B cell (primary cell): ENCODE measurements around the gene RECQL. TPM values are rescaled to one million over a fixed set of nuclear protein-coding genes. Genes with fewer than 3 reads are reported as not detected.

Experiments used
- ATAC-seq: fragments of 200-7000 bp; cut with Tn5 transposase; one replicate; pipeline ENCODE4 v1.10.0; 2021; ENCODE audit warnings: low read depth, mild to moderate bottlenecking, moderate number of reproducible peaks, moderate library complexity
- CTCF ChIA-PET: fragments of 350-600 bp; sonication (Branson Sonifier 250); formaldehyde crosslinking; loops from one replicate; lab custom pipeline; 2021; ENCODE audit warnings: antibody characterized with exemption, inconsistent platforms; lab: Charles Lee
- POLR2A ChIA-PET: fragments of 350-600 bp; sonication (Branson Sonifier 250); formaldehyde crosslinking; loops from one replicate; lab custom pipeline; 2021; ENCODE audit warnings: antibody characterized with exemption; lab: Charles Lee
- DNase-seq: peaks from one replicate; pipeline ENCODE4 v3.0.0; 2013
- H2AFZ ChIP-seq: 2 replicates; pipeline ENCODE4 v1.6.1; 2012; ENCODE audit warnings: mild to moderate bottlenecking, low read depth, low read length; ENCODE audit not compliant: insufficient read depth, poor library complexity, severe bottlenecking
- H3K27ac ChIP-seq, 2 donors: 1 replicate in 1 of 2; 2 replicates in 1 of 2; pipeline ENCODE4 v1.5.1; 2012 to 2013; ENCODE audit warnings: low read length in 2 of 2, mild to moderate bottlenecking in 2 of 2, moderate library complexity in 1 of 2
- H3K27me3 ChIP-seq, 4 experiments: fragments of 200-600 bp in 1 of 4; sonication (generic) in 1 of 4; replicated peaks in 1 of 4; 1 replicate in 2 of 4; 2 replicates in 2 of 4; pipeline versions ENCODE4 v1.6.1 to v1.7.0; 2013 to 2016; ENCODE audit warnings: low read length in 3 of 4, mild to moderate bottlenecking in 2 of 4, mixed read lengths in 1 of 4, moderate library complexity in 1 of 4; ENCODE audit not compliant: insufficient read depth in 4 of 4, control insufficient read depth in 3 of 4; ENCODE audit errors: control extremely low read depth in 1 of 4
- H3K36me3 ChIP-seq, 2 experiments: replicated peaks in 1 of 2; 1 replicate in 1 of 2; 2 replicates in 1 of 2; pipeline versions ENCODE4 v1.6.1 to v1.7.1; 2013; ENCODE audit warnings: low read length in 1 of 2; ENCODE audit not compliant: insufficient read depth in 2 of 2, control insufficient read depth in 1 of 2; ENCODE audit errors: control extremely low read depth in 1 of 2, extremely low read depth in 1 of 2
- H3K4me1 ChIP-seq, 2 donors: fragments of 200-600 bp in 1 of 2; sonication (generic) in 1 of 2; 1 replicate in 1 of 2; 2 replicates in 1 of 2; pipeline versions ENCODE4 v1.5.1 to v1.6.1; 2013 to 2017; ENCODE audit warnings: low read length in 2 of 2; ENCODE audit not compliant: control insufficient read depth in 2 of 2, insufficient read depth in 2 of 2
- H3K4me2 ChIP-seq: replicated peaks from 2 replicates; pipeline ENCODE3; 2012; ENCODE audit warnings: mild to moderate bottlenecking, low read depth, low read length; ENCODE audit not compliant: poor library complexity, severe bottlenecking
- H3K4me3 ChIP-seq, 5 experiments: fragments of 200-600 bp in 1 of 5; sonication (generic) in 1 of 5; 1 replicate in 3 of 5; 2 replicates in 2 of 5; pipeline versions ENCODE4 v1.5.1 to v1.7.0; 2011 to 2016; ENCODE audit warnings: low read length in 4 of 5, mild to moderate bottlenecking in 4 of 5, low read depth in 2 of 5, control low read depth in 1 of 5, moderate library complexity in 1 of 5; ENCODE audit not compliant: insufficient read depth in 1 of 5; ENCODE audit errors: control extremely low read depth in 1 of 5, extremely low read depth in 1 of 5
- H3K79me2 ChIP-seq: fragments of 200-600 bp; sonication (generic); one replicate; pipeline ENCODE4 v1.6.0; 2016; ENCODE audit warnings: low read length; ENCODE audit not compliant: control insufficient read depth, insufficient read depth
- H3K9ac ChIP-seq: fragments of 200-600 bp; sonication (generic); 2 replicates; pipeline ENCODE4 v1.6.1; 2017; ENCODE audit warnings: mild to moderate bottlenecking, low read length, moderate library complexity
- H3K9me3 ChIP-seq, 3 donors: one replicate each; pipeline versions ENCODE4 v1.6.1 to v1.7.1; 2013; ENCODE audit warnings: low read length in 2 of 3; ENCODE audit not compliant: control insufficient read depth in 2 of 3, insufficient read depth in 1 of 3; ENCODE audit errors: control extremely low read depth in 1 of 3
- H4K20me1 ChIP-seq: 2 replicates; pipeline ENCODE4 v1.6.0; 2012; ENCODE audit warnings: mild to moderate bottlenecking, low read length; ENCODE audit not compliant: insufficient read depth, control insufficient read depth, poor library complexity, severe bottlenecking
- H3K27ac Mint-ChIP-seq: one replicate; pipeline ENCODE4 v1.8.0; 2021; ENCODE audit warnings: mixed read lengths
- H3K27me3 Mint-ChIP-seq: one replicate; pipeline ENCODE4 v1.8.0; 2021; ENCODE audit warnings: mixed read lengths
- H3K4me1 Mint-ChIP-seq: one replicate; pipeline ENCODE4 v1.8.0; 2021; ENCODE audit warnings: mixed read lengths
- H3K4me3 Mint-ChIP-seq: one replicate; pipeline ENCODE4 v1.8.0; 2021; ENCODE audit warnings: mixed read lengths
- H3K9me3 Mint-ChIP-seq: one replicate; pipeline ENCODE4 v1.8.0; 2022; ENCODE audit warnings: mixed read lengths; ENCODE audit not compliant: insufficient read depth
- CTCF ChIP-seq: fragments of 200-600 bp; IDR thresholded peaks from one replicate; pipeline ENCODE4 v1.8.0; 2022; ENCODE audit warnings: antibody characterized with exemption, mild to moderate bottlenecking
- EZH2 ChIP-seq: IDR thresholded peaks from 2 replicates; pipeline ENCODE4 v1.6.1; 2012; ENCODE audit warnings: borderline replicate concordance, low read depth, mild to moderate bottlenecking, moderate library complexity, low read length; ENCODE audit not compliant: insufficient read depth, poor library complexity, severe bottlenecking
- WGBS: methylation state at CpG from one replicate; pipeline ENCODE4 v1.1.5; 2013; ENCODE audit warnings: missing lambda C conversion rate; ENCODE audit not compliant: insufficient coverage; 5-methylcytosine and 5-hydroxymethylcytosine counted together
- intact Hi-C: fragments of 100-400 bp; cut with micrococcal nuclease; formaldehyde crosslinking; loops from one replicate; pipeline ENCODE4 v1.10.0; 2022
- polyA plus RNA-seq: library from polyadenylated mRNA; depleted of rRNA; stranded (reverse); fragments of >200 nt; gene quantifications from 2 replicates; pipeline ENCODE4 v1.2.3, GENCODE V29; 2012
- total RNA-seq, 2 donors: library from RNA; stranded (reverse); fragments of 120-200 nt in 1 of 2; gene quantifications; 1 replicate in 1 of 2; 2 replicates in 1 of 2; pipeline versions ENCODE4 v1.2.3 to v1.2.4, GENCODE V29; 2013 to 2022

Gene RECQL
- total and polyA plus RNA-seq, 2 donors (not counting 1 experiment from before 2014, with no cell fraction given), result 13.9 to 54.8 TPM

- no peaks in the 10 kb centered on the region for H3K9me3 ChIP-seq
- peaks cover 0 to 19% of the 10 kb centered on the region in 2 experiments for H3K36me3 ChIP-seq
- 0% methylated on average over 12 of the region's 14 CpGs for WGBS
- peaks cover 77% of the 10 kb centered on the region for H3K79me2 ChIP-seq
- Mint-ChIP-seq H3K27ac (no peak overlapping the region), H3K9me3 (no peaks in the 10 kb centered on the region), H3K4me3 (no peak overlapping the region), H3K27me3 (no peaks in the 10 kb centered on the region), H3K4me1 (peaks cover 37% of the 10 kb centered on the region)
- peaks cover 26 to 28% of the 10 kb centered on the region in 2 donors for H3K4me1 ChIP-seq
- ChIA-PET CTCF (interaction anchor here (1.0 kb wide), 1 partner anchor 179 kb away, joined by 3 read pairs; no protein-coding TSS in a partner anchor), POLR2A (interaction anchor here (1.6 kb wide), 1 partner anchor 1122 kb away, joined by 3 read pairs; the partner anchor contains the start of gene ETNK1)
- ATAC-seq (no peak), DNase-seq (no peak)
- no peaks in the 10 kb centered on the region for H3K27me3 ChIP-seq
- peak overlapping the region; percentile 99 for H2AFZ ChIP-seq
- H3K4me2 ChIP-seq, result peak overlapping the region; percentile 87
- intact Hi-C loops, result loop anchor here (5.0 kb wide), 1 partner anchor 1040 kb away; the partner anchor contains the start of gene C2CD5
- peak overlapping the region; percentile 69 to 97 (median 92) for H3K4me3 ChIP-seq
- peaks cover 12% of the 10 kb centered on the region for H4K20me1 ChIP-seq
- TF ChIP-seq CTCF (no peak), EZH2 (no peak)
- H3K27ac ChIP-seq, result peak overlapping the region; percentile 70 to 89
- peak overlapping the region; percentile 96 for H3K9ac ChIP-seq
Observed at GRCh38 chr12:21502164-21502496, 695 bp upstream of the RECQL start.

GRCh38 chr12:21500786-21501257 is 613 bp downstream of the RECQL start:
- CTCF ChIA-PET, result no interaction called here
- H3K4me1 Mint-ChIP-seq, result peaks cover 37% of the 10 kb centered on the region
- peaks cover 12% of the 10 kb centered on the region for H4K20me1 ChIP-seq
- peak overlapping the region; percentile 69 to 97 (median 92) for H3K4me3 ChIP-seq
- TF ChIP-seq CTCF (no peak), EZH2 (no peak)
- no peak overlapping the region for H3K27ac Mint-ChIP-seq
- peak overlapping the region; percentile 96 for H3K9ac ChIP-seq
- H3K4me1 ChIP-seq, result peaks cover 26 to 28% of the 10 kb centered on the region in 2 donors
- H3K36me3 ChIP-seq, result peaks cover 0 to 32% of the 10 kb centered on the region in 2 experiments
- H3K9me3 ChIP-seq, result no peaks in the 10 kb centered on the region
- peak overlapping the region; percentile 99 for H2AFZ ChIP-seq
- no peaks in the 10 kb centered on the region for H3K27me3 Mint-ChIP-seq
- POLR2A ChIA-PET, result interaction anchor here (1.0 to 1.6 kb wide), 3 partner anchors 27 to 1124 kb away, joined by 3 to 6 read pairs (median 4); partner anchors contain the start of genes ETNK1 and PYROXD1
- H3K27ac ChIP-seq, result peak overlapping the region; percentile 70 to 89
- intact Hi-C loops, result loop anchor here (1.0 to 5.0 kb wide), 5 partner anchors 26 to 1041 kb away; partner anchors contain the start of genes C2CD5, LDHB, PYROXD1 and SPX
- H3K4me2 ChIP-seq, result peak overlapping the region; percentile 87
- WGBS, result 0% methylated on average over 1 of the region's 8 CpGs
- ATAC-seq, result no peak
- no peak overlapping the region for H3K4me3 Mint-ChIP-seq
- H3K79me2 ChIP-seq, result peaks cover 89% of the 10 kb centered on the region
- no peak for DNase-seq
- no peaks in the 10 kb centered on the region for H3K9me3 Mint-ChIP-seq
- H3K27me3 ChIP-seq, result no peaks in the 10 kb centered on the region
